ENCODE results near the gene DNM3.

Gene DNM3

GRCh38 chr1:172168597-172168872 lies 327.2 kb downstream of the DNM3 start:
- FAIRE-seq (no peak), DNase-seq (ENCODE audit: insufficient read length, low spot score) (no peak)
- no peak for TF ChIP-seq CTCF (IDR thresholded peaks at IDR 0.05; ENCODE audit: insufficient read depth, missing control alignments)

GRCh38 chr1:172169836-172170235 lies 328.5 kb downstream of the DNM3 start:
- FAIRE-seq: no peak
- TF ChIP-seq CTCF (IDR thresholded peaks at IDR 0.05; ENCODE audit: insufficient read depth, missing control alignments): no peak
- DNase-seq (ENCODE audit: insufficient read length, low spot score): no peak

GRCh38 chr1:172172352-172172831 lies 331.1 kb downstream of the DNM3 start:
- no peak for TF ChIP-seq CTCF (IDR thresholded peaks at IDR 0.05; ENCODE audit: insufficient read depth, missing control alignments)
- DNase-seq (ENCODE audit: insufficient read length, low spot score): no peak
- FAIRE-seq: no peak

- FAIRE-seq (no peak), DNase-seq (ENCODE audit: insufficient read length, low spot score) (no peak)
- no peak for TF ChIP-seq CTCF (IDR thresholded peaks at IDR 0.05; ENCODE audit: insufficient read depth, missing control alignments)
Measured at GRCh38 chr1:172176206-172176605, 334.9 kb downstream of the DNM3 start.

- TF ChIP-seq CTCF (IDR thresholded peaks at IDR 0.05; ENCODE audit: insufficient read depth, missing control alignments): no peak
- no peak for DNase-seq (ENCODE audit: insufficient read length, low spot score)
- FAIRE-seq: no peak
Measured at GRCh38 chr1:172177849-172178248, 336.6 kb downstream of the DNM3 start.

- no peak for TF ChIP-seq CTCF (IDR thresholded peaks at IDR 0.05; ENCODE audit: insufficient read depth, missing control alignments)
- no peak for DNase-seq (ENCODE audit: insufficient read length, low spot score)
- FAIRE-seq: no peak
Measured at GRCh38 chr1:172178886-172179285, 337.6 kb downstream of the DNM3 start.

- FAIRE-seq (no peak), DNase-seq (ENCODE audit: insufficient read length, low spot score) (no peak)
- no peak for TF ChIP-seq CTCF (IDR thresholded peaks at IDR 0.05; ENCODE audit: insufficient read depth, missing control alignments)
Measured at GRCh38 chr1:172179918-172180317, 338.6 kb downstream of the DNM3 start.

Measured in D721Med (cell line).